Natural killer cell (primary cell): Measurements from ENCODE around the gene DLGAP5. TPM values are rescaled to one million over a fixed set of nuclear protein-coding genes. Genes with fewer than 3 reads are reported as not detected.
A peak's percentile ranks its signal among the peaks of the same experiment; 100 is the strongest.

Experiments used
- ATAC-seq, 3 donors: fragments of 150-1000 bp in 2 of 3; fragments of 200-7000 bp in 1 of 3; cut with Tn5 transposase; 1 replicate in 1 of 3; 2 replicates in 2 of 3; pipeline ENCODE4 v1.10.0; 2021; ENCODE audit warnings: mild to moderate bottlenecking in 2 of 3, moderate library complexity in 2 of 3
- DNase-seq, 2 donors: peaks; one replicate each; pipeline versions ENCODE4 v3.0.0 to v3.0.0-alpha.2; 2013 to 2021; ENCODE audit warnings: mixed read lengths in 1 of 2
- H3K27ac ChIP-seq: one replicate; pipeline ENCODE4 v1.5.1; 2013; ENCODE audit warnings: mild to moderate bottlenecking, low read length
- H3K27me3 ChIP-seq: one replicate; pipeline ENCODE4 v1.6.1; 2013; ENCODE audit warnings: low read length; ENCODE audit not compliant: control insufficient read depth, insufficient read depth
- H3K36me3 ChIP-seq: one replicate; pipeline ENCODE4 v1.6.1; 2013; ENCODE audit warnings: low read length; ENCODE audit not compliant: control insufficient read depth, insufficient read depth
- H3K4me1 ChIP-seq: one replicate; pipeline ENCODE4 v1.6.1; 2013; ENCODE audit warnings: low read length; ENCODE audit not compliant: control insufficient read depth, insufficient read depth
- H3K4me3 ChIP-seq: one replicate; pipeline ENCODE4 v1.5.1; 2013; ENCODE audit warnings: low read length
- H3K9me3 ChIP-seq: one replicate; pipeline ENCODE4 v1.6.1; 2013; ENCODE audit warnings: low read length; ENCODE audit not compliant: control insufficient read depth, insufficient read depth
- H3K27ac Mint-ChIP-seq, 2 donors: one replicate each; pipeline ENCODE4 v1.8.0; 2022; ENCODE audit warnings: mild to moderate bottlenecking in 2 of 2, mixed read lengths in 2 of 2, moderate library complexity in 1 of 2
- H3K27me3 Mint-ChIP-seq, 2 donors: one replicate each; pipeline ENCODE4 v1.8.0; 2022; ENCODE audit warnings: low read depth in 2 of 2, mixed read lengths in 2 of 2
- H3K36me3 Mint-ChIP-seq: one replicate; pipeline ENCODE4 v1.8.0; 2022; ENCODE audit warnings: mixed read lengths
- H3K4me1 Mint-ChIP-seq, 2 donors: one replicate each; pipeline ENCODE4 v1.8.0; 2022; ENCODE audit warnings: mixed read lengths in 2 of 2
- H3K4me3 Mint-ChIP-seq: one replicate; pipeline ENCODE4 v1.8.0; 2022; ENCODE audit warnings: mild to moderate bottlenecking, moderate library complexity, mixed read lengths
- H3K9me3 Mint-ChIP-seq, 2 donors: one replicate each; pipeline ENCODE4 v1.8.0; 2022; ENCODE audit warnings: mixed read lengths in 2 of 2
- CTCF ChIP-seq: fragments of 200-600 bp; IDR thresholded peaks from one replicate; pipeline ENCODE4 v1.8.0; 2022; ENCODE audit warnings: antibody characterized with exemption
- WGBS: methylation state at CpG from one replicate; pipeline ENCODE4 v1.1.7; 2013; ENCODE audit warnings: missing lambda C conversion rate; ENCODE audit not compliant: insufficient coverage; 5-methylcytosine and 5-hydroxymethylcytosine counted together
- intact Hi-C: fragments of 100-400 bp; cut with micrococcal nuclease; formaldehyde crosslinking; loops from one replicate; pipeline ENCODE4 v1.14.2; 2022
- total RNA-seq, 4 donors: library from RNA; stranded (reverse); fragments of 120-200 nt in 1 of 4; gene quantifications; one replicate each; pipeline versions ENCODE4 v1.2.3 to v1.2.4, GENCODE V29; 2013 to 2022

The DLGAP5 gene
- total RNA-seq, 3 donors from 2014 or later (not counting 1 experiment from before 2014, with no cell fraction given) = 0.15 to 1.9 (median 0.54) TPM

GRCh38 chr14:55212634-55213033, 21.2 kb upstream of the DLGAP5 start:
- no peak overlapping the region for H3K4me3 Mint-ChIP-seq
- no peaks in the 10 kb centered on the region for H3K36me3 ChIP-seq
- intact Hi-C loops = loop anchor here (1.0 to 5.0 kb wide), 4 partner anchors 142 to 368 kb away; partner anchors contain the start of genes ATG14 and KTN1
- no peaks in the 10 kb centered on the region for H3K9me3 ChIP-seq
- no peak for TF ChIP-seq CTCF
- H3K27ac ChIP-seq = no peak overlapping the region
- no peaks in the 10 kb centered on the region for H3K4me1 ChIP-seq
- DNase-seq (peak in 1 of 2 donors; percentile 5), ATAC-seq (no peak)
- WGBS = 81% methylated on average over 10 of the region's 10 CpGs
- no peak overlapping the region for H3K27ac Mint-ChIP-seq
- no peak overlapping the region for H3K4me3 ChIP-seq
- H3K9me3 Mint-ChIP-seq = no peaks in the 10 kb centered on the region
- peaks cover 0 to 5% of the 10 kb centered on the region in 2 donors for H3K4me1 Mint-ChIP-seq
- H3K27me3 ChIP-seq = no peaks in the 10 kb centered on the region
- no peaks in the 10 kb centered on the region for H3K36me3 Mint-ChIP-seq
- no peaks in the 10 kb centered on the region for H3K27me3 Mint-ChIP-seq

- Mint-ChIP-seq H3K9me3 (no peaks in the 10 kb centered on the region), H3K4me3 (no peak overlapping the region), H3K27me3 (no peaks in the 10 kb centered on the region), H3K27ac (no peak overlapping the region), H3K36me3 (no peaks in the 10 kb centered on the region), H3K4me1 (peaks cover 0 to under 1% of the 10 kb centered on the region in 2 donors)
- no peak overlapping the region for H3K27ac ChIP-seq
- DNase-seq (no peak), ATAC-seq (no peak)
- TF ChIP-seq CTCF = no peak
- 76% methylated on average over 1 of the region's 2 CpGs for WGBS
- H3K9me3 ChIP-seq = no peaks in the 10 kb centered on the region
- no peaks in the 10 kb centered on the region for H3K36me3 ChIP-seq
- H3K27me3 ChIP-seq = no peaks in the 10 kb centered on the region
- H3K4me1 ChIP-seq = no peaks in the 10 kb centered on the region
- no peak overlapping the region for H3K4me3 ChIP-seq
- intact Hi-C loops = no loop called here
Observed at GRCh38 chr14:55207832-55208231, 16.4 kb upstream of the DLGAP5 start.

- 100% methylated on average over 1 of the region's 2 CpGs for WGBS
Observed at GRCh38 chr14:55206175-55206693, 14.8 kb upstream of the DLGAP5 start.

More at GRCh38 chr14:55206175-55206693, 14.8 kb upstream of the DLGAP5 start:
- TF ChIP-seq CTCF = no peak
- Histone ChIP-seq H3K27ac (no peak overlapping the region), H3K27me3 (no peaks in the 10 kb centered on the region), H3K9me3 (no peaks in the 10 kb centered on the region), H3K4me1 (no peaks in the 10 kb centered on the region), H3K4me3 (no peak overlapping the region), H3K36me3 (no peaks in the 10 kb centered on the region)
- ATAC-seq (no peak), DNase-seq (no peak)
- Mint-ChIP-seq H3K4me1 (no peaks in the 10 kb centered on the region), H3K27me3 (no peaks in the 10 kb centered on the region), H3K27ac (no peak overlapping the region), H3K4me3 (no peak overlapping the region), H3K36me3 (no peaks in the 10 kb centered on the region), H3K9me3 (no peaks in the 10 kb centered on the region)
- intact Hi-C loops = no loop called here
